HG03095 (cell line): ENCODE data around the gene PDZK1IP1.
"Not testable (repeated sequence)": the region's sequence is repeated elsewhere in the genome, so short reads cannot be mapped to it uniquely, and the experiment has no call there.

Experiments
- ATAC-seq: cut with Tn5 transposase; IDR thresholded peaks from one replicate; pipeline ENCODE4 v1.9.1; 2021; ENCODE audit warnings: moderate library complexity; ENCODE audit not compliant: unreplicated experiment

Gene PDZK1IP1

GRCh38 chr1:47223921-47224675, 34.3 kb upstream of the PDZK1IP1 start:
- ATAC-seq = no peak

- ATAC-seq = no peak
Measured at GRCh38 chr1:47223174-47223920, 33.5 kb upstream of the PDZK1IP1 start.

- ATAC-seq = no peak
Measured at GRCh38 chr1:47222476-47222875, 32.6 kb upstream of the PDZK1IP1 start.

GRCh38 chr1:47219590-47220220, 29.9 kb upstream of the PDZK1IP1 start:
- no peak for ATAC-seq

- no peak for ATAC-seq
Measured at GRCh38 chr1:47219001-47219400, 29.2 kb upstream of the PDZK1IP1 start.

- no peak for ATAC-seq
Measured at GRCh38 chr1:47216278-47217059, 26.6 kb upstream of the PDZK1IP1 start.

GRCh38 chr1:47215713-47216112, 25.9 kb upstream of the PDZK1IP1 start:
- ATAC-seq = no peak

- ATAC-seq = no peak
Measured at GRCh38 chr1:47214549-47214948, 24.7 kb upstream of the PDZK1IP1 start.

GRCh38 chr1:47213230-47213963, 23.6 kb upstream of the PDZK1IP1 start:
- ATAC-seq = no peak

- ATAC-seq = no peak
Measured at GRCh38 chr1:47212636-47213229, 22.9 kb upstream of the PDZK1IP1 start.

- no peak for ATAC-seq
Measured at GRCh38 chr1:47211796-47212269, 22.0 kb upstream of the PDZK1IP1 start.

- ATAC-seq = no peak
Measured at GRCh38 chr1:47210666-47211065, 20.8 kb upstream of the PDZK1IP1 start.

GRCh38 chr1:47209725-47210325, 20.0 kb upstream of the PDZK1IP1 start:
- ATAC-seq = no peak

GRCh38 chr1:47209091-47209490, 19.3 kb upstream of the PDZK1IP1 start:
- no peak for ATAC-seq

- ATAC-seq = no peak
Measured at GRCh38 chr1:47208374-47208850, 18.6 kb upstream of the PDZK1IP1 start.

- no peak for ATAC-seq
Measured at GRCh38 chr1:47207803-47208373, 18.1 kb upstream of the PDZK1IP1 start.

- ATAC-seq = no peak
Measured at GRCh38 chr1:47205918-47206317, 16.1 kb upstream of the PDZK1IP1 start.

- not testable (repeated sequence) for ATAC-seq
Measured at GRCh38 chr1:47203504-47203903, 13.7 kb upstream of the PDZK1IP1 start.

- ATAC-seq = no peak
Measured at GRCh38 chr1:47201179-47201578, 11.3 kb upstream of the PDZK1IP1 start.
